ENCODE measurements around the gene RAB11FIP5. TPM values are rescaled to one million over a fixed set of nuclear protein-coding genes. Genes with fewer than 3 reads are reported as not detected.

RAB11FIP5 gene
- total RNA-seq, 4 donors from 2014 or later: 24.9 to 39.5 (median 29.1) TPM

- TF ChIP-seq POLR2A (IDR thresholded peaks at IDR 0.05): no peak
- no peak for TF ChIP-seq EP300 (IDR thresholded peaks at IDR 0.05)
- TF ChIP-seq CTCF (IDR thresholded peaks at IDR 0.05): no peak
- no peak for TF ChIP-seq POLR2AphosphoS5 (IDR thresholded peaks at IDR 0.05)
- H3K9me3 ChIP-seq: no peaks in the 10 kb centered on the region
- WGBS: 97% methylated on average over 5 of the region's 6 CpGs
Observed at GRCh38 chr2:73035899-73036711, 76.6 kb downstream of the RAB11FIP5 start.

GRCh38 chr2:73034661-73035375 is 77.9 kb downstream of the RAB11FIP5 start:
- H3K4me1 ChIP-seq: no peaks in the 10 kb centered on the region
- no peak overlapping the region for H3K27ac ChIP-seq
- H3K4me3 ChIP-seq: no peak overlapping the region
- 94% methylated on average over 7 of the region's 7 CpGs for WGBS
- TF ChIP-seq EP300 (IDR thresholded peaks at IDR 0.05): no peak
- TF ChIP-seq CTCF (IDR thresholded peaks at IDR 0.05): no peak
- TF ChIP-seq POLR2AphosphoS5 (IDR thresholded peaks at IDR 0.05): no peak
- TF ChIP-seq POLR2A (IDR thresholded peaks at IDR 0.05): no peak
- H3K9me3 ChIP-seq: no peaks in the 10 kb centered on the region
- DNase-seq (ENCODE audit: low spot score in 2 of 2): no peak
- H3K27me3 ChIP-seq: no peaks in the 10 kb centered on the region
- peaks cover 8% of the 10 kb centered on the region for H3K36me3 ChIP-seq

More at GRCh38 chr2:73035899-73036711, 76.6 kb downstream of the RAB11FIP5 start:
- Histone ChIP-seq H3K27me3 (no peaks in the 10 kb centered on the region), H3K4me1 (no peaks in the 10 kb centered on the region), H3K4me3 (no peak overlapping the region), H3K27ac (no peak overlapping the region), H3K36me3 (peaks cover 11% of the 10 kb centered on the region)
- DNase-seq (ENCODE audit: low spot score in 2 of 2): no peak

GRCh38 chr2:73033766-73034381 is 78.9 kb downstream of the RAB11FIP5 start:
- no peak for TF ChIP-seq EP300 (IDR thresholded peaks at IDR 0.05)
- TF ChIP-seq POLR2AphosphoS5 (IDR thresholded peaks at IDR 0.05): no peak
- TF ChIP-seq POLR2A (IDR thresholded peaks at IDR 0.05): no peak
- no peak for TF ChIP-seq CTCF (IDR thresholded peaks at IDR 0.05)
- Histone ChIP-seq H3K9me3 (no peaks in the 10 kb centered on the region), H3K4me3 (no peak overlapping the region), H3K4me1 (no peaks in the 10 kb centered on the region), H3K27ac (no peak overlapping the region), H3K27me3 (no peaks in the 10 kb centered on the region), H3K36me3 (peaks cover 8% of the 10 kb centered on the region)
- 89% methylated on average over 5 of the region's 5 CpGs for WGBS
- no peak for DNase-seq (ENCODE audit: low spot score in 2 of 2)

- WGBS: 93% methylated on average over 1 of the region's 1 CpG
- peaks cover 6% of the 10 kb centered on the region for H3K36me3 ChIP-seq
- no peaks in the 10 kb centered on the region for H3K4me1 ChIP-seq
- H3K9me3 ChIP-seq: no peaks in the 10 kb centered on the region
- TF ChIP-seq CTCF (IDR thresholded peaks at IDR 0.05) (no peak), EP300 (IDR thresholded peaks at IDR 0.05) (no peak), POLR2AphosphoS5 (IDR thresholded peaks at IDR 0.05) (no peak), POLR2A (IDR thresholded peaks at IDR 0.05) (no peak)
- no peak overlapping the region for H3K27ac ChIP-seq
- H3K27me3 ChIP-seq: no peaks in the 10 kb centered on the region
- no peak for DNase-seq (ENCODE audit: low spot score in 2 of 2)
- no peak overlapping the region for H3K4me3 ChIP-seq
Observed at GRCh38 chr2:73033142-73033765, 79.5 kb downstream of the RAB11FIP5 start.
